T-helper 2 cell (primary cell): Measurements from ENCODE around the gene SAMD4B.

Experiments
- DNase-seq, 5 experiments: peaks; one replicate each; pipeline versions ENCODE4 v3.0.0 to v3.0.0-alpha.2; 2012 to 2022

SAMD4B gene

DNA sequence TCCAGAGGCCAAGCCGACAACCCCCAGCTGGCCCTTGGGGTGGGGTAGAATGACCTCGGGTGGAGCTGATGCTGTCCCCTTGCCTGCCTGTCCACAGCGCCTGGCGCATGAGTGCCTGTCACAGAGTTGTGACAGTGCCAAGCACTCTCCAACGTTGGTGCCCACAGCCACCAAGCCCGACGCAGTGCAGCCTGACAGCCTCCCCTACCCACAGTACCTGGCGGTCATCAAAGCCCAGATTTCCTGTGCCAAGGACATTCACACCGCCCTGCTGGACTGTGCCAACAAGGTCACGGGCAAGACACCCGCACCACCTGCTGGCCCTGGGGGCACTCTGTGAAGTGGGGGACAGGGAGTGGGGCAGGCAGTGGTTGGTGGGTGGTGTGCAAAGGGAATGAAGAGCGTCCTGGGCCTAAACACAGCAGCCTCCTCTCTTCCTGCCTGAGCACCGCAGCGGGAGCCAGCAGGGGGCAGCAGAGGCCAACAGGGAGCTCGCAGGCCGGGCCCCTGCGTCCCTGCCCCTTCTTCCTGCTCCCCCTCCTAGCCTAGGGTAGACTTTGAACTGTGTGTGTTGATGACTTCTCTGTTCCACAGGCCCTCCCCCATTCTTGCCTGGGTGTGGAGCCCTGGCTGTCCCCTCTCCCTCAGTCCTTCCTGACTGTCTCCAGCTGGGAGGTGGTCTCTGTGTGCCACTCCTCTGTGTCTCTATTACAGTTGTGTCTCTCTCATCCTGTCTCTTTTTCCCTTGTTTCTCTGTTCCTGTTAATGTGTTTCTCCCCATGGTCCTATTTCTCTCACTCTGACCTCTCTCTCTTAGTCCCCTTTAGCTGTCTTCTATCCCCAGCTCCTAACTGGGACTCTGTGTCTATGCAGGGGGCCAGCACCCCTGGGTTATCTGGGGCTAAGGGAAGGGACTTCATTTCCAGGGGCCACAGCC lies 55.4 kb downstream of the SAMD4B start:
- DNase-seq, result peak; percentile 87 to 93 (median 88)

DNA sequence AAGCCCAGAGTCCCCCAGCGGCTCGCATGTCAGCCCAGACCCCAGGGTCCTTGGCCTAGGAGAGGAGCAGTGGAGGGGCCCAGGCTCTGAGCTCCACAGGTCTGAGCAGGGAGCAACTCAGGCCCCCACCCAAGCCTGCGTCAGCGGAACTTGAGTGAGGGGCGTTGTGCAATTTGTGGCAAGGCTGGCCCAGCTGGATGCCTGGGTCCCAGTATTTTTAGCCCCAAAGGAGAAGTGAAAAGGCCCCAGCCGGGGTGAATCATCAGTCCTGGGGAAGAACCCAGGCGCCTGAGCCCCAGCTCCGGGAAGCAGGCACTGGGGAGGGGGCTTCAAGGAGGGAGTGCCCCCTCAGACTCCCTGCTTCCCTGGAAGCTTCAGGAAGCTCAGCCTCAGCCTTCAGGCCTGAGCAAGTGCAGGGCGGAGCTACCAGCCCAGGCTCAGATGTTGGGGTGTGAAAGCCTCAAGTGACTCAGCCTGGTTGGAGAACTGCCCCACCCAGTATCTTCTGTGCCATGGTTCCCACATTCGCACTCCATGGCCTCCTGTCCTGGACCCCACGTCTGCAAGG lies 56.2 kb downstream of the SAMD4B start:
- DNase-seq, result peak in 2 of 5 experiments; percentile 55 to 83

DNA sequence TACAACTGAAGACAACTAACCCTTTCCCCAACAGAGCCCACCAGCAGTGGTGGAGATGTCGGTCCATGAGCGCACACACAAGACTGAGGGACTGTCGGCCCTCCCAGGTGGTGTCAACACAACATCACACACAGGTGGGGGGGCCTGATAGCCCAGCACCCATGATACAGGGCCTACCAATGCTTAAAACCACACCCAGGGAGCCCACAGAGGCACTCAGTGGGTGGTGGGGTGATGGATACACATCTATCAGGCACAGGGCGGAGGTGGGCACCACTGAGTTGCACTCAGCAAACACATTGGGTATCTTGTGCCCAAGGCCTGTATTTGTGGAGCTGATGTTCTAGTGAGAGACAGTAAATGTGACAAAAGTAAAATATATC lies 57.4 kb downstream of the SAMD4B start:
- DNase-seq, result no peak

DNA sequence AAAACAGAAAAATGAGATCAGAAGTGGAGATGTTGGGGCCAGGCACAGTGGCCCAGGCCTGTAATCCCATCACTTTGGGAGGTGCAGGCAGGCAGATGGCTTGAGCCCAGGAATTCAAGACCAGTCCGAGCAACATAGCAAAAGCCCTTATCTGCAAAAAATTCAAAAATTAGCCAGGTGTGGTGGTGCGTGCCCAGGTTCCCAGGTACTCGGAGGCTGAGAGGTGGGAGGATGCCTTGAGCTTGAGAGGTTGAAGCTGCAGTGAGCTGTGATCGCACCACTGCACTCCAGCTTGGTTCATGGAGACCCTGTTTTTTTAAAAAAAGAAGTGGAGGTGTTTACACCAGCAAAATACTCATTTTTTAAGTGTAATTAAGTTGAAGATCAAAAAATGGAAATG lies 57.8 kb downstream of the SAMD4B start:
- no peak for DNase-seq

DNA sequence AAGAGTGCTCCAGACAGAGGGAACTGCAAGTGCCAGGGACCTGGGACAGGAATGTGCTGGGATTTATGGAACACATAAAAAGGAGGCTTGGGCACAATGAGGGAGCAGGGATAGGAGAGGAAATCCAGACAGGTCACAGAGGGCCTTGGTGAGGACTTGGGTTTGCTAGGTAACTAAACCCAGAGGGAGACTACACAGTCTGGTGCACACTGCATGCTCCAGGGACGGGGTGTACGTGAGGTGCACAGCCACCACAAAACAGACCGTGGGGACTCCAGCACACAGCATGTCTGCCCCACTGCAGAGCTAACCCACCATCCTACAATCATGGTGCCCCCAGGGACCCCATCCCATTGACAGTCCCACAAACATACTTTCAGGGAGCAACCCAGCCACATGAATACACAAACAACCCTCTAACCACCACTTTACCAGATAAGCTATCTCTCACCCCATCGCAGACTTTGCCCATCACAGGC lies 58.9 kb downstream of the SAMD4B start:
- DNase-seq, result no peak

DNA sequence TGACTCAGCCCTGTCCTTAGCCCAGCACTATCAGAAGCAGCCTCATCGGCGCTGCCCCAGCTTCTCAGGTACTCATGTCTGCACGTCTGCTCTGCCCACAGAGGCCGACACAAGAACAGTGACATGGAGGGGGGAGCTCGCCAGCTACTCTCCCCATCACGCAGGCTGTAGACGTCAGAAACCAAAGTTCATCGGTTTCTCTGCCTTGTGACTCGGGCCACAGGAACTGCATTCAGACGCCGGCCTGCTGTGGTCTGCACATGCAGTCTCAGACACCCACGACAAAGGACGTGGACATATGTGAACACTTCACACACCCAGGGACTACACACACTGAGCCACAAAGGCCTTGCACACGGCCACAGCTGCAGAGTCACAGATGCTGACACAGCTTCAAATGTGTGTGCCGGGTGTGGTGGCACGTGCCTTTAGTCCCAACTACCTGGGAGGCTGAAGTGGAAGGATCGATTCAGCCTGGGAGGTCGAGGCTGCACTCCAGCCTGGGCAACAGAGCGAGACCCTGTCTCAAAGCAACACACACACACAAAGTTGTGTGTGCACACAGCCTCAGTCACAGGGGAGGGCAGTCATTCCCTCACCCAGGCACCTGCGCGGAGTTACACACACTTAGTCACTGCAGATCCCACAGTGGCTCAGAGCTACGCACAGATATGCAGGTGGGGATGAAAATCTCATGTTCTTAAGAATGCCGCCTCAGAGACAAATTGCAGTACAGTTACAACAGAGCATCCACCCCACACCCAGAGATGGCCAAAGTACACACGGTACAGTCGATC lies 59.5 kb downstream of the SAMD4B start:
- peak; percentile 55 to 99 (median 83) for DNase-seq

DNA sequence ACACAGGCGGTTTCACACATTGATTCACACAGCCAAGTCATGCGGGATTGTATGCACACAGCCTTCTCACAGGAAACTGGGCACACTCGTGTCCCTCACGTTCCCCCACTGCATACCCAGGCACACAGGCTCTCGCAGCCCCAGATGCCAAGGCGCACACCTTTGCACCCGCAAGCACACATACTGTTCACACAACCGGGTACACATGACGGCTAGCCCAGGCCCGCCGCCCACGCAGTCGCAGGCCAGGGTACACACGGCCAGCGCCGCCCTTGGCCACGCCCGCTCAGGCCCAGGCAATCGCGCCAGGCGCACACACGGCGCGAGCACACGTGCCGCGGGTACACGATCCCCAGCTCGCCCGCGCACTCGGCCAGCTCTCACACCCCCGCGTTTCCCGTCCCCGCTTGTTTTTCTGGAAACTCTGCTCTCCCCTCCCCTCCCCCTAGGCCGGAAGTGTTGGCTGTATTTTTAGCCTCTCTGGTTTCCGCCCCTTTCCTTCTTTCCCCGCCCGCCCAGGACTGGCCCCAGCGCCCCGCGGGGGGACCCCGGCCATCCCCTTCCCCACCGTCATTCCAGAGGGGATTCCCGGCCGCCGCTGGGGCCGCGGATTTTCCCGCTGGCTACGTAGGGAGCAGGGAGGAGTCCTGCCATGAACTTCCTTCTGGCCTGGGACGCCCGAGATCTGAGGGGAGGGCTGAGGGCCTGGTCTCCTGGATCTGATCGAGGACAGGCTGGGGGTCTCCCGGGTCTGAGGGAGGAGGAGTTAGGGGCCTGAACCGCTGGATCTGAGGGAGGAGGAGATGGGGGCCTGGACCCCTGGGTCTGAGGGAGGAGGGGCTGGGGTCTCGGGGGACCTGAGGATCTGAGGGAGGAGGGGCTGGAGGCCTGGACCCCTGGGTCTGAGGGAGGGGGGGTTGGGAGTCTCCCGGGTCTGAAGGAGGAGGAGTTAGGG lies 60.4 kb downstream of the SAMD4B start:
- DNase-seq, result peak; percentile 62 to 89 (median 76)

DNA sequence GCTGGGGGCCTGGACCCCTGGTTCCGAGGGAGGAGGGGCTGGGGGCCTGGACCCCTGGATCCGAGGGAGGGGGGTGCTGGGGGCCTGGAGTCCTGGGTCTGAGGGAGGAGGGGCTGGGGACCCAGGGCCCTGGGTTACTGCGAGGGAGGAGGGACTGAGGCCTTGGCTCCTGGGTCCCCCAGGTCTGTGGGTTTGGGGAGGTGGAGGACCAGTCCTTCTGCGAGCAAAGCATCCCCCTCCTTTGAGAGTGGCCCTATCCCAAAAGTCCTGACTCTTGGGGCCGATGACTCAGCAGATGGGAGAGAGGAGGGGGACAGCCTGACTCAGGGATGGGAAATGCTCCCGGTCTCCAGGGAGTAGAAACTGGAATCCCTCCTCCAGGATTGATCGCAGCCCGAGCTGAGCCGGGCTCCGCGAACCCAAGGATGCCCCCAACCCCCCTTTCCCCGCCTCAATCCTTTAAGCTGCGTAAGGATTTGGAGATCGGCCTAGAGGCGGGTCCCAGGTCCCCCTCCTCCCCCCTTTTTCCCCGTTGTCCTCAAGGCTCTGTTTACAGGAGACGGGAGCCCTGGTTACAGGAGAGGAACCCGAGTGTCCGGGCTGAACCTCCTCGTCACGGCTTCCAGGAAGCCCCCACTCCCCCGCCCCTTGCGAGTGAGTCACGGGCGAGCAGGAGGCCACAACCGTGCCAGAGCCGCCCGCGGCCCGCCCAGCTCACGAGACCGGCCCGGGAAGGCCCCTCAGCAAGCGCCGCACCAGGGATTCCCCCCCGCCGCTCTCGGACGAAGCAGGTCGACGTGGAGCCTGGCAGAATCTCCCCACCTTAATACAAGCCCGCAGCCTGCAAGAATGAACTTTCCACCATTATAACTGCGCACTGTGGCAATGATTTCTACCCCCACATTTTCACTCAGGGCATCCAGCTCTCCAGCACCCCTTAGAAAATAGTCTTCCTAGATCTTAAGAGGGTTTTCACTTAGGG lies 61.4 kb downstream of the SAMD4B start:
- peak; percentile 90 to 100 (median 94) for DNase-seq

DNA sequence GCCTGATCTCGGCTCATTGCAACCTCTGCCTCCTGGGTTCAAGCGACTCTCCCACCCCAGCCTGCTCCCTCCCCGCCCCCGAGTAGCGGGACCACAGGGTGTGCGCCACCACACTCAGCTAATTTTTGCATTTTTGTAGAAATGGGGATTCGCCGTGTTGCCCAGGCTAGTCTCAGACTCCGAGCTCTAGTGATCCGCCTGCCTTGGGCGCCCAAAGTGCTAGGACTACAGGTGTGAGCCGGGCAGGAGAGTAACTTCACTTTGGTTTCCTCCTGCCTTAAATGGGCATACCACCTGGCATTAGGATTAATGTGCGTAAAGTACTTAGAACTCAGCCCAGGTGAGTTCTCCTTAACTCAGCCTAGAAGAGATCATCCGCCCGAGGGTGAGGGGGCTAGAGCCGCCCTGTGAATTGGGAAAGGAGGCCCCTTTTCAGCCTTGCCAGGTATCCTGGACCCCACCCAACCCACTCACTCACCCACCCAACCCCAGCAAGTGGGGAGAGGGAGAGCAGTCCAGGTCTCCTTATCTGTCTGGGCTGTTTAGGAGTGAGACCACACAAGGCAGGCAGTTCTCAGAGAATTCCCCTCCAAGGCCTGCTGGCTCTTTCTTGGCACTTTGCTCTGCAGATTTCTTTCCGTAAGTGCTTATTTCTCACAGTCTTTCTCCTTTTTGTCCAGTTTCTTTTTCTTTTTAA lies 63.2 kb downstream of the SAMD4B start:
- DNase-seq, result no peak

DNA sequence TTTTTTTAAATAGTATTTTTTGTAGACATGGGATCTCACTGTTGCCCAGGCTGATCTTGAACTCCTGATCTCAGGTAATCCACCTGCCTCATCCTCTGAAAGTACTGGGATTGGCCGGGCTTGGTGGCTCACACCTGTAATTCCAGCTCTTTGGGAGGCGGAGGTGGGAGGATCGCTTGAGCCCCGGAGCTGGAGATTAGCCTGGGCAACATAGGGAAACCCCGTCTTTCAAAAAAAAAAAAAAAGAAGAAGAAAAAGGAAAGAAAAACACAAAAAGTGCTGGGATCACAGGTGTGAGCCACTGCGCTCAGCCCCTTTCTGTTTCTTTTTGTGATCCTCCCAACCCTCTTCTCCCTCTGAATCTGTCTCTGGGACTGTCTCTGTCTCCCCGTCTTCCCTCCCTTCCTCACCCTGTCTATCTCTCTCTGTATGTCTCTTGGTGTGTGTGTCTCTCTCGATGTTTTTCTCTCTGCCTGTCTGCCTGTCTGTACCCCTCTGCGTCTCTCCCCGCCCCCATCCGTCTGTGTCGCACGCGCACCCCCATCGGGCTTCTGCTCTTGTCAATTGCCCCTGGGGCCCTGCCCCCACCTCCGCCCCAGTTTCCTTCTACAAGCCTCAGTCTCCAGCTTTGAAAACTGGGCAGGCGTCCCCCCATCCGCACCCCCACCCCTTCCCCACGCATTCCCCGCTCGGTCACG lies 63.9 kb downstream of the SAMD4B start:
- peak; percentile 61 to 93 (median 81) for DNase-seq

DNA sequence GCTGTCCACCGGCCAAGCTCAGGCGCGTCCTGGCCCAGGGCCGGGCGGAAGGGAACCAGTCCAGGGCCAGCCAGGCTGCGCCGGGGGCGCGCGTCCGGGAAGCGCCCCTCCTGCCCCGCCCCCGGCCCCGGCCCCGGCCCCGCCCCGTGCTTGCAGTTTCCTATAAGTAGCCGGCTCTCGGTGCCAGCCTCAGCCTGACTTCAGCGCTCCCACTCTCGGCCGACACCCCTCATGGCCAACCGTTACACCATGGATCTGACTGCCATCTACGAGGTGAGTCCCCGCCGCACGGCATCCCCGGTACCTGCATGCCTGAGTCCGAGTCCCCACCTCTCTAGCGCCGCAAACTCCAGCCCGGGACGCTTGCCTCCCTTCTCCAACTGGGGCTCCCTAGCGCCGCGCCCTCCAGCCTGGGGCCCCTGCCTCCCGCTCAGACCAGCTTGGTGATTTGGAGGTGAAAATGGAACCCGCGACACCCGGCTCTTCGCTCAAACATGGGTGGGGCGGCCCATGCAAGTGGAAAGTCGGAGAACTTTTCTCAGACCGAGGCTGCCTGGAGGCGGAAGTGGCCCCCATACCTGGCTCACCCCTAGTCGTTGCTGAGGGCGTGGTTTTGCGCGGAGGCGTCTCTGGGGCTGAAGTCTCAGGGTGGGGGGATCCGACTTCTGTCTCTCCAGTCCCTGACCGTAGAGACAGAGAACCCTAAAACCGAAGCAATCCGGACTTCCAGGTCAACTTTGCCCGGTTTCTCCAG lies 64.6 kb downstream of the SAMD4B start, which contains the start of gene ZFP36:
TSS of gene ZFP36 (plus strand) at position 192 of the 754 bp plus-strand sequence. CDS start at position 250, 58 bp downstream.
- peak; percentile 79 to 91 (median 86) for DNase-seq

DNA sequence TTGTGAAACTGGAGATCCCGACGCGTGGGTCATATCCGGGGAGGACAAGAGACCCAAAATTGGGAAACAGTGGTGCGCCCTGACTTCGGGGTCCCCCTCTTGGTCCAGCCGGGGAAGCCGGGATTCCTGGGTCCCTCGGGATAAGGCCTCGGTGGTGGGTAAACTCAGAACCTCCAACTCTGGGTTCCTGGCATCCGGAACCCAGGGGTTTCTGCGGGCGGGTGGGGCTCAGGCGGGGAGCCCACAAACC lies 65.1 kb downstream of the SAMD4B start:
- no peak for DNase-seq

DNA sequence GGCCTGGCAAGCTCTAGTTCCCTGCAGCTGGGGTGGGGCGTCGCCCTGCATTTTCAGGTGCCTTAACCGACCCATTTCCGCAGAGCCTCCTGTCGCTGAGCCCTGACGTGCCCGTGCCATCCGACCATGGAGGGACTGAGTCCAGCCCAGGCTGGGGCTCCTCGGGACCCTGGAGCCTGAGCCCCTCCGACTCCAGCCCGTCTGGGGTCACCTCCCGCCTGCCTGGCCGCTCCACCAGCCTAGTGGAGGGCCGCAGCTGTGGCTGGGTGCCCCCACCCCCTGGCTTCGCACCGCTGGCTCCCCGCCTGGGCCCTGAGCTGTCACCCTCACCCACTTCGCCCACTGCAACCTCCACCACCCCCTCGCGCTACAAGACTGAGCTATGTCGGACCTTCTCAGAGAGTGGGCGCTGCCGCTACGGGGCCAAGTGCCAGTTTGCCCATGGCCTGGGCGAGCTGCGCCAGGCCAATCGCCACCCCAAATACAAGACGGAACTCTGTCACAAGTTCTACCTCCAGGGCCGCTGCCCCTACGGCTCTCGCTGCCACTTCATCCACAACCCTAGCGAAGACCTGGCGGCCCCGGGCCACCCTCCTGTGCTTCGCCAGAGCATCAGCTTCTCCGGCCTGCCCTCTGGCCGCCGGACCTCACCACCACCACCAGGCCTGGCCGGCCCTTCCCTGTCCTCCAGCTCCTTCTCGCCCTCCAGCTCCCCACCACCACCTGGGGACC lies 65.6 kb downstream of the SAMD4B start:
- peak in 4 of 5 experiments; percentile 33 to 92 (median 68) for DNase-seq

DNA sequence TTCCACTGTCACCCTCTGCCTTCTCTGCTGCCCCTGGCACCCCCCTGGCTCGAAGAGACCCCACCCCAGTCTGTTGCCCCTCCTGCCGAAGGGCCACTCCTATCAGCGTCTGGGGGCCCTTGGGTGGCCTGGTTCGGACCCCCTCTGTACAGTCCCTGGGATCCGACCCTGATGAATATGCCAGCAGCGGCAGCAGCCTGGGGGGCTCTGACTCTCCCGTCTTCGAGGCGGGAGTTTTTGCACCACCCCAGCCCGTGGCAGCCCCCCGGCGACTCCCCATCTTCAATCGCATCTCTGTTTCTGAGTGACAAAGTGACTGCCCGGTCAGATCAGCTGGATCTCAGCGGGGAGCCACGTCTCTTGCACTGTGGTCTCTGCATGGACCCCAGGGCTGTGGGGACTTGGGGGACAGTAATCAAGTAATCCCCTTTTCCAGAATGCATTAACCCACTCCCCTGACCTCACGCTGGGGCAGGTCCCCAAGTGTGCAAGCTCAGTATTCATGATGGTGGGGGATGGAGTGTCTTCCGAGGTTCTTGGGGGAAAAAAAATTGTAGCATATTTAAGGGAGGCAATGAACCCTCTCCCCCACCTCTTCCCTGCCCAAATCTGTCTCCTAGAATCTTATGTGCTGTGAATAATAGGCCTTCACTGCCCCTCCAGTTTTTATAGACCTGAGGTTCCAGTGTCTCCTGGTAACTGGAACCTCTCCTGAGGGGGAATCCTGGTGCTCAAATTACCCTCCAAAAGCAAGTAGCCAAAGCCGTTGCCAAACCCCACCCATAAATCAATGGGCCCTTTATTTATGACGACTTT lies 66.4 kb downstream of the SAMD4B start:
- DNase-seq, result peak in 2 of 5 experiments; percentile 49 to 59

DNA sequence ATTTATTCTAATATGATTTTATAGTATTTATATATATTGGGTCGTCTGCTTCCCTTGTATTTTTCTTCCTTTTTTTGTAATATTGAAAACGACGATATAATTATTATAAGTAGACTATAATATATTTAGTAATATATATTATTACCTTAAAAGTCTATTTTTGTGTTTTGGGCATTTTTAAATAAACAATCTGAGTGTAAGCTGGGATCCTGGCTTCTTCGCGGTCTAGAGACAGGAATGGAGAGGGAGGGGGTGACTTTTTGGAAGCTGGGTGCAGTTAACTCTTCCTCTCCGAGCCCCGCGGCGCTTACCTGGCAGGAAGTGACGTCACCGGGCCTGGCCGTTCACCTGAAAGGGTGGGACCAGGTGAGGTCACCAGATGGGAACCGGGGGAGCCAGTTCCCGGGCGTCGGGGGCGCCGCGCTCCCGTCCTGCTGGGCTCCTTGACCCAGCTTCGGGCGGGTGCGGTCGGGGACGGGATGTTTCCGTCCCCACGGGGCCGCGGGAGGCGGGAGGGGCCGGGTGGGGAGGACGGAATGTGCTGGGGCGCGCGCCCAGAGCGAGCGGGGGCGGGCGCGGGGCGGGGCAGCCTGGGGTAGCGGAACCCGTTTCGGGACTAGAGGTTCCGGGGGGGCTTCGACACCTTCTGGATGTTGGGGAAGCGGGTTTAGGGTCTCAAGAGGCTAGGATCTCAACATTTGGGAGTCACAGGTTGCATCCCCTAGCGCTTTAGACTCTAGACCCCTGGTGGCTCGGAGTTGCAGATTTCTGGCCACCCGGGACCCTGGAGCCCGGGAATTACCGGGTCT lies 67.2 kb downstream of the SAMD4B start:
- peak; percentile 53 to 89 (median 87) for DNase-seq
